Measurements from ENCODE around the gene GABBR2.

- TF ChIP-seq CTCF (IDR thresholded peaks at IDR 0.05) = no peak
- no peak for TF ChIP-seq POLR2A (IDR thresholded peaks at IDR 0.05)
Measured at GRCh38 chr9:98691890-98692289, 16.8 kb downstream of the GABBR2 start.
